OCI-LY1 (cell line): ENCODE data around the gene SYT2.
"Not testable (repeated sequence)": the region's sequence is repeated elsewhere in the genome, so short reads cannot be mapped to it uniquely, and the experiment has no call there.

Experiments used
- H2AFZ ChIP-seq: fragments of 200-600 bp; sonication (generic), shearing (Covaris generic); 2 replicates; pipeline ENCODE4 v1.6.0; 2014; ENCODE audit warnings: antibody characterized with exemption, mild to moderate bottlenecking, low read length
- H3F3A ChIP-seq: fragments of 200-600 bp; sonication (generic), shearing (Covaris generic); 2 replicates; pipeline ENCODE4 v1.6.0; 2014; ENCODE audit warnings: mild to moderate bottlenecking, antibody characterized with exemption, low read length, moderate library complexity; ENCODE audit not compliant: insufficient read depth
- H3K27ac ChIP-seq: fragments of 200-600 bp; sonication (generic); 2 replicates; pipeline ENCODE4 v1.5.1; 2014; ENCODE audit warnings: low read length, mixed run types, mild to moderate bottlenecking, low read depth; ENCODE audit not compliant: poor library complexity, severe bottlenecking
- H3K27me3 ChIP-seq: fragments of 200-600 bp; sonication (generic); 2 replicates; pipeline ENCODE4 v1.6.0; 2014; ENCODE audit warnings: antibody characterized with exemption, mild to moderate bottlenecking, low read length, moderate library complexity; ENCODE audit not compliant: insufficient read depth
- H3K36me3 ChIP-seq: fragments of 200-600 bp; sonication (generic); 2 replicates; pipeline ENCODE4 v1.6.1; 2014; ENCODE audit warnings: mild to moderate bottlenecking, antibody characterized with exemption, low read length, moderate library complexity, mixed read lengths; ENCODE audit not compliant: insufficient read depth
- H3K4me1 ChIP-seq: fragments of 200-600 bp; sonication (generic); 2 replicates; pipeline ENCODE4 v1.5.1; 2014; ENCODE audit warnings: mild to moderate bottlenecking, low read length, moderate library complexity; ENCODE audit not compliant: insufficient read depth, severe bottlenecking
- H3K4me2 ChIP-seq: fragments of 200-600 bp; sonication (generic), shearing (Covaris generic); 2 replicates; pipeline ENCODE4 v1.6.1; 2014; ENCODE audit warnings: low read length
- H3K4me3 ChIP-seq: fragments of 200-600 bp; sonication (generic); 2 replicates; pipeline ENCODE4 v1.5.1; 2014; ENCODE audit warnings: low read length, low read depth, mild to moderate bottlenecking, mixed read lengths; ENCODE audit not compliant: poor library complexity, severe bottlenecking
- H3K79me2 ChIP-seq: fragments of 200-600 bp; shearing (Covaris generic); 2 replicates; pipeline ENCODE4 v1.6.1; 2016; ENCODE audit warnings: mixed run types, low read length, mixed read lengths; ENCODE audit not compliant: insufficient read depth
- H3K9ac ChIP-seq: fragments of 200-600 bp; sonication (generic), shearing (Covaris generic); 2 replicates; pipeline ENCODE4 v1.6.1; 2014; ENCODE audit warnings: mild to moderate bottlenecking, low read length, mixed read lengths
- H3K9me2 ChIP-seq: fragments of 200-600 bp; sonication (generic), shearing (Covaris generic); 2 replicates; pipeline ENCODE4 v1.6.1; 2014; ENCODE audit warnings: low read depth, mild to moderate bottlenecking, low read length, mixed read lengths
- H3K9me3 ChIP-seq: fragments of 200-600 bp; shearing (Covaris generic); 2 replicates; pipeline ENCODE4 v1.6.1; 2014; ENCODE audit warnings: low read length, mixed read lengths
- H4K20me1 ChIP-seq: fragments of 200-600 bp; sonication (generic), shearing (Covaris generic); 2 replicates; pipeline ENCODE4 v1.6.0; 2016; ENCODE audit warnings: mild to moderate bottlenecking, low read length; ENCODE audit not compliant: insufficient read depth
- CTCF ChIP-seq: fragments of 200-600 bp; sonication (generic), shearing (Covaris generic); IDR thresholded peaks from 2 replicates; pipeline ENCODE4 v1.5.1; 2017; ENCODE audit warnings: mild to moderate bottlenecking, antibody characterized with exemption, low read length, moderate library complexity, mixed read lengths
- EZH2 ChIP-seq: fragments of 200-600 bp; sonication (generic), shearing (Covaris generic); IDR thresholded peaks from 2 replicates; pipeline ENCODE4 v1.8.0; 2017; ENCODE audit warnings: borderline replicate concordance, mixed run types, mild to moderate bottlenecking, antibody characterized with exemption, low read length, moderate library complexity, mixed read lengths

SYT2 gene

GRCh38 chr1:202728951-202729350 is 18.7 kb upstream of the SYT2 start:
- Histone ChIP-seq H3K4me3 (no peak overlapping the region), H4K20me1 (no peaks in the 10 kb centered on the region), H3K79me2 (no peaks in the 10 kb centered on the region), H3K27me3 (no peaks in the 10 kb centered on the region), H3K9me3 (no peaks in the 10 kb centered on the region), H3F3A (no peaks in the 10 kb centered on the region), H3K9ac (no peak overlapping the region), H3K27ac (no peak overlapping the region), H3K9me2 (no peaks in the 10 kb centered on the region), H3K4me2 (no peak overlapping the region), H2AFZ (no peak overlapping the region), H3K36me3 (no peaks in the 10 kb centered on the region), H3K4me1 (no peaks in the 10 kb centered on the region)
- TF ChIP-seq EZH2 (no peak), CTCF (no peak)

- H3K79me2 ChIP-seq, result no peaks in the 10 kb centered on the region
- no peaks in the 10 kb centered on the region for H3K4me1 ChIP-seq
- H3K4me3 ChIP-seq, result no peak overlapping the region
- H3K9me3 ChIP-seq, result no peaks in the 10 kb centered on the region
- no peak overlapping the region for H2AFZ ChIP-seq
- no peaks in the 10 kb centered on the region for H3K9me2 ChIP-seq
- H3K27ac ChIP-seq, result no peak overlapping the region
- H3K4me2 ChIP-seq, result no peak overlapping the region
- H3K27me3 ChIP-seq, result no peaks in the 10 kb centered on the region
- H3F3A ChIP-seq, result no peaks in the 10 kb centered on the region
- H4K20me1 ChIP-seq, result no peaks in the 10 kb centered on the region
- H3K36me3 ChIP-seq, result no peaks in the 10 kb centered on the region
- TF ChIP-seq CTCF (no peak), EZH2 (no peak)
- no peak overlapping the region for H3K9ac ChIP-seq
Measured at GRCh38 chr1:202725526-202725925, 15.3 kb upstream of the SYT2 start.

GRCh38 chr1:202723708-202724107 is 13.5 kb upstream of the SYT2 start:
- Histone ChIP-seq H4K20me1 (no peaks in the 10 kb centered on the region), H3F3A (no peaks in the 10 kb centered on the region)

GRCh38 chr1:202723046-202723445 is 12.8 kb upstream of the SYT2 start:
- H3K36me3 ChIP-seq, H3K9me2 ChIP-seq, H3K27me3 ChIP-seq, H3K9me3 ChIP-seq, H3F3A ChIP-seq, H4K20me1 ChIP-seq, H3K27ac ChIP-seq, H2AFZ ChIP-seq, H3K4me2 ChIP-seq, H3K9ac ChIP-seq, H3K79me2 ChIP-seq, H3K4me3 ChIP-seq, H3K4me1 ChIP-seq: not testable (repeated sequence)

More at GRCh38 chr1:202723708-202724107, 13.5 kb upstream of the SYT2 start:
- no peaks in the 10 kb centered on the region for H3K4me1 ChIP-seq
- no peak overlapping the region for H3K27ac ChIP-seq
- H2AFZ ChIP-seq, result no peak overlapping the region
- H3K4me2 ChIP-seq, result no peak overlapping the region
- H3K79me2 ChIP-seq, result no peaks in the 10 kb centered on the region
- no peak for TF ChIP-seq CTCF
- no peak for TF ChIP-seq EZH2
- no peaks in the 10 kb centered on the region for H3K27me3 ChIP-seq
- no peak overlapping the region for H3K4me3 ChIP-seq
- H3K9me3 ChIP-seq, result no peaks in the 10 kb centered on the region
- H3K36me3 ChIP-seq, result no peaks in the 10 kb centered on the region
- H3K9ac ChIP-seq, result no peak overlapping the region
- H3K9me2 ChIP-seq, result no peaks in the 10 kb centered on the region
